ENCODE measurements around the gene CATSPERD. TPM values are rescaled to one million over a fixed set of nuclear protein-coding genes. Genes with fewer than 3 reads are reported as not detected.

Gene CATSPERD
- total RNA-seq, 1 experiment from 2014 or later = not detected

DNA sequence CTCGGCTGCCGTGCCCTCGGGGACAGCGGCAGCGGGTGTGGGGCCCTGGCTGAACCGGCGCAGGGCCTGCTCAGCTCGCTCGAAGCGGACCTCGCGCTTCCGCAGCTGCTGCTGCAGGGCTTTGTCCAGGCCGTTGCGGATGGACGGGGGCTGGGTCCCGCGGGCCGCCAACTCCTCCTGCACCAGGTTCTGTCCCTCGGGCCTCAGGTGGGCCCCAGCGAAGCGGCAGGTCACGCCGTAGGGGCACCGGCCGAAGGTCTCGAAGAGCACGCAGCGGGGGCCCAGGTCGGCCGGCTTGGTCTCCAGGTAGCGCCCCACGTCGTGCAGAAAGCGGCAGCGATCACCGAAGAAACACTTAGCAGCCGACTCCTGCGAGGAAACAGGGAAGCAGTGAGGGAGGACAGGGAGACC, 68.9 kb downstream of the CATSPERD start:
- Histone ChIP-seq H4K20me1 (ENCODE audit: insufficient read depth) (0 out of 2 replicates have a peak, but pooled peaks cover 6% of the 10 kb centered on the region), H3K4me2 (peak overlapping the region; percentile 77; the same call in 1 of the 2 replicates), H3F3A (ENCODE audit: insufficient read depth, low read depth) (peaks cover 5% of the 10 kb centered on the region; the same call in 1 of the 2 replicates), H3K4me3 (no peak overlapping the region), H3K9me3 (ENCODE audit: insufficient read depth, low read depth) (no peaks in the 10 kb centered on the region), H2AFZ (no peak overlapping the region), H3K4me1 (replicated peaks; ENCODE audit: insufficient read depth) (no peaks in the 10 kb centered on the region), H3K9me2 (ENCODE audit: insufficient read depth) (no peaks in the 10 kb centered on the region), H3K27me3 (ENCODE audit: insufficient read depth, low read depth) (no peaks in the 10 kb centered on the region), H3K27ac (no peak overlapping the region), H3K36me3 (ENCODE audit: low read depth) (no peaks in the 10 kb centered on the region), H3K79me2 (ENCODE audit: low read depth) (peaks cover 10% of the 10 kb centered on the region)
- no TSS peak for BruUV-seq (replicated peaks)
- DNase-seq = no peak
- ChIA-PET CTCF (interaction anchor here (2.4 kb wide), 1 partner anchor 15 kb away, joined by 5 read pairs; no protein-coding TSS in a partner anchor), POLR2A (ENCODE audit: unreplicated experiment) (no interaction called here)
- TF ChIP-seq, protein P1, sequence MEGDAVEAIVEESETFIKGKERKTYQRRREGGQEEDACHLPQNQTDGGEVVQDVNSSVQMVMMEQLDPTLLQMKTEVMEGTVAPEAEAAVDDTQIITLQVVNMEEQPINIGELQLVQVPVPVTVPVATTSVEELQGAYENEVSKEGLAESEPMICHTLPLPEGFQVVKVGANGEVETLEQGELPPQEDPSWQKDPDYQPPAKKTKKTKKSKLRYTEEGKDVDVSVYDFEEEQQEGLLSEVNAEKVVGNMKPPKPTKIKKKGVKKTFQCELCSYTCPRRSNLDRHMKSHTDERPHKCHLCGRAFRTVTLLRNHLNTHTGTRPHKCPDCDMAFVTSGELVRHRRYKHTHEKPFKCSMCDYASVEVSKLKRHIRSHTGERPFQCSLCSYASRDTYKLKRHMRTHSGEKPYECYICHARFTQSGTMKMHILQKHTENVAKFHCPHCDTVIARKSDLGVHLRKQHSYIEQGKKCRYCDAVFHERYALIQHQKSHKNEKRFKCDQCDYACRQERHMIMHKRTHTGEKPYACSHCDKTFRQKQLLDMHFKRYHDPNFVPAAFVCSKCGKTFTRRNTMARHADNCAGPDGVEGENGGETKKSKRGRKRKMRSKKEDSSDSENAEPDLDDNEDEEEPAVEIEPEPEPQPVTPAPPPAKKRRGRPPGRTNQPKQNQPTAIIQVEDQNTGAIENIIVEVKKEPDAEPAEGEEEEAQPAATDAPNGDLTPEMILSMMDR (conservative IDR thresholded peaks at IDR 0.05) = no peak
- no peak for TF ChIP-seq EZH2 (IDR thresholded peaks at IDR 0.05; ENCODE audit: low read depth)
- intact Hi-C loops (cut with micrococcal nuclease; ENCODE audit: unreplicated experiment) = no loop called here

DNA sequence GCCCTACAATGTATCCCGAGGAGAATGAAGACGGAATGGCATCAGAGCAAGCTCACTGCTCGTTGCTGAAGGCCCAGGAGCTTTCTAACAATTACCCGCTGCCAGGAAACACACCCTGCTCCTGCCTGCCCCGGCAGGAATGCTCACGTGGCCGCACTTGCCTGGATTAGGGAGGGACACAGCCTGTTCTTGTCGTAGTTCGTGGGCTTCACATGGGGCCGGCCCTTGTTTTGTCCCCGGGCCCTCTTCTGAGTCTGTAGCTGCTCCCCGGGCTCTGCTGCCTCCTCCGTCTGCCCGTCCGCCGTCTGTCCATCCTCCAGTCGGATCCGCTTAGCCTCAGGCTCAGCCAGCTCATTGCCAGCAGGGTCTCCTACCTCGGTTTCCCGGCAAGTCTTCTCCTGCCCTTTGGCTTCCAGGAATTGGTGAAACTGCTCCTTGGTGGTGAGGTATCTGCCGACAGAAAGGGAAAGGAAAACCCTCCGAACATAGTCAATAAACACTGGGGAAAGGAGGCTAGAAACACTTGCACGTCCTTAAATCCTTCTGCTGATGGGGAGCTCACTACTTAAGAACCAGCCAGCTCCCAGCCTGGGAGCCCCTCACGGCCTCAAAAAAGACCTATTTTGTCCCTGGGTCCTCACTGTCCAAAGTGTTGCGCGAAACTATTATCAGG, 69.6 kb downstream of the CATSPERD start:
- no peaks in the 10 kb centered on the region for H3K4me1 ChIP-seq (replicated peaks; ENCODE audit: insufficient read depth)
- TF ChIP-seq, protein P1 (conservative IDR thresholded peaks at IDR 0.05) = no peak
- TF ChIP-seq EZH2 (IDR thresholded peaks at IDR 0.05; ENCODE audit: low read depth) = no peak
- H3K4me3 ChIP-seq = peak overlapping the region; percentile 86
- H2AFZ ChIP-seq = no peak overlapping the region
- 0 out of 2 replicates have a peak, but pooled peaks cover 6% of the 10 kb centered on the region for H4K20me1 ChIP-seq (ENCODE audit: insufficient read depth)
- intact Hi-C loops (cut with micrococcal nuclease; ENCODE audit: unreplicated experiment) = loop anchor here (2.0 kb wide), 1 partner anchor 109 kb away; the partner anchor contains the start of genes HSD11B1L and MICOS13
- no peaks in the 10 kb centered on the region for H3K36me3 ChIP-seq (ENCODE audit: low read depth)
- POLR2A ChIA-PET (ENCODE audit: unreplicated experiment) = interaction anchor here (0.6 kb wide), 1 partner anchor 14 kb away, joined by 3 read pairs; no protein-coding TSS in a partner anchor
- H3K9me2 ChIP-seq (ENCODE audit: insufficient read depth) = no peaks in the 10 kb centered on the region
- H3K79me2 ChIP-seq (ENCODE audit: low read depth) = peaks cover 10% of the 10 kb centered on the region
- CTCF ChIA-PET = interaction anchor here (2.4 kb wide), 1 partner anchor 14 kb away, joined by 5 read pairs; no protein-coding TSS in a partner anchor
- no peak for DNase-seq
- no peak overlapping the region for H3K27ac ChIP-seq
- no peaks in the 10 kb centered on the region for H3K9me3 ChIP-seq (ENCODE audit: insufficient read depth, low read depth)
- H3K27me3 ChIP-seq (ENCODE audit: insufficient read depth, low read depth) = no peaks in the 10 kb centered on the region
- no TSS peak for BruUV-seq (replicated peaks)
- H3F3A ChIP-seq (ENCODE audit: insufficient read depth, low read depth) = peaks cover 5% of the 10 kb centered on the region; the same call in 1 of the 2 replicates
- H3K4me2 ChIP-seq = peak overlapping the region; percentile 77

DNA sequence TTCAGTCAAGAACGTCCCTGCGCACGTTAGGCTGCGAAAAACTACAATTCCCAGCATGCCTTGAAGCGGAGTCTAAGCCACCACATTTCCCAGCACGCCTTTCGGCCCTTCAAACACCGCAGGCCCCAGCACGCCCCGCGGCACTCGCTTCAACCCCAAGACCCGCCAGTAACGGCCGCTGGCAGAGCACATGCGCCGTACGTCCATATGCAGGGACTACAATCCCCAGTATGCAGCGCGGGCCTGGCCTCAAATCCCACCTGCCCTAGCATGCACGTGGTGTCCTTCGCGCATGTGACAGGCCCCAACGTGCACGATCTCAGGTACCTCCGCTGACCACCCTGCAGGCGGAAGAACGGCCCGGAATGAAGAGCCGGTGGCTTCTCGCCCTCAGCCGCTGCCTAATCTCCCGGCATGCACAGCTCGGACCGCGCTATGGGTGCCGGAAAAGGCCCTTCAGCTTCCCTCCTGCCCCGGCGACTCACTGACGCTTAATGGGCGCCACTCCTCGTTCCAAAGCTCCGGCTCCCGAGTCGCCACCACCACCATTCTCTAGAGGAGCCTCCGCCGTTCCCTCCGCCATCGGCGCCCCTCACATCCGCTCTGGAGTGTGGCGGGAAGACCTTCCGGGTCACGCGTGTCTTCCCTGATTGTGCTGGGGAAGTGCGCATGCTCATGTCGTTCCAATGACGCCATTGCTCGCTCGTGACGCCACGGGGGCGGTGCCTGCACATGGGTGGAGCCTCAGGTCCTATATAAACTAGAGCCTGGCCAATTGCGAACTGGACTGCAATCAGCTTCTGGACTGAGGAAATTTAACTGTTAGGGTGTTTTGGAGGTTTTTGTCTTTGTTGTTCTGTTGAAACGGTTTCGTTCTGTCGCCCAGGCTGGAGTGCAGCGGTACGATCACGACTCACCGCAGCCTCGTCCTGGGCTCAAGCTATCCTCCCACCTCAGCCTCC, 70.4 kb downstream of the CATSPERD start, which contains the start of gene DUS3L:
TSS of gene DUS3L (minus strand) at position 605 of the 962 bp plus-strand sequence. CDS start at position 583, 22 bp downstream.
- Histone ChIP-seq H3K4me2 (peak within 1 kb of the TSS; percentile 77), H2AFZ (peak within 1 kb of the TSS; percentile 79; the same call in 1 of the 2 replicates), H3F3A (ENCODE audit: insufficient read depth, low read depth) (peaks cover 5% of the 10 kb centered on the region; the same call in 1 of the 2 replicates), H3K4me3 (peak within 1 kb of the TSS; percentile 86), H3K27ac (peak within 1 kb of the TSS; percentile 85), H4K20me1 (ENCODE audit: insufficient read depth) (0 out of 2 replicates have a peak, but pooled peaks cover 6% of the 10 kb centered on the region), H3K79me2 (ENCODE audit: low read depth) (peaks cover 10% of the 10 kb centered on the region), H3K9me3 (ENCODE audit: insufficient read depth, low read depth) (no peaks in the 10 kb centered on the region), H3K9me2 (ENCODE audit: insufficient read depth) (no peaks in the 10 kb centered on the region), H3K4me1 (replicated peaks; ENCODE audit: insufficient read depth) (no peaks in the 10 kb centered on the region), H3K36me3 (ENCODE audit: low read depth) (no peaks in the 10 kb centered on the region), H3K27me3 (ENCODE audit: insufficient read depth, low read depth) (no peaks in the 10 kb centered on the region)
- BruUV-seq (replicated peaks) = TSS peak; percentile 78
- ChIA-PET POLR2A (ENCODE audit: unreplicated experiment) (no interaction called here), CTCF (interaction anchor here (1.2 to 2.4 kb wide), 2 partner anchors 13 to 70 kb away, joined by 5 to 7 read pairs; no protein-coding TSS in a partner anchor)
- TF ChIP-seq EZH2 (IDR thresholded peaks at IDR 0.05; ENCODE audit: low read depth) = no peak
- TF ChIP-seq, protein P1 (conservative IDR thresholded peaks at IDR 0.05) = no peak
- intact Hi-C loops (cut with micrococcal nuclease; ENCODE audit: unreplicated experiment) = loop anchor here (2.0 kb wide), 1 partner anchor 110 kb away; the partner anchor contains the start of genes HSD11B1L and MICOS13
- peak; percentile 87 to 90 for DNase-seq
